ENCODE data around the gene MFNG.
"Not testable (repeated sequence)": the region's sequence is repeated elsewhere in the genome, so short reads cannot be mapped to it uniquely, and the experiment has no call there.

Gene MFNG, protein sequence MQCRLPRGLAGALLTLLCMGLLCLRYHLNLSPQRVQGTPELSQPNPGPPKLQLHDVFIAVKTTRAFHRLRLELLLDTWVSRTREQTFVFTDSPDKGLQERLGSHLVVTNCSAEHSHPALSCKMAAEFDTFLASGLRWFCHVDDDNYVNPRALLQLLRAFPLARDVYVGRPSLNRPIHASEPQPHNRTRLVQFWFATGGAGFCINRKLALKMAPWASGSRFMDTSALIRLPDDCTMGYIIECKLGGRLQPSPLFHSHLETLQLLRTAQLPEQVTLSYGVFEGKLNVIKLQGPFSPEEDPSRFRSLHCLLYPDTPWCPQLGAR

DNA sequence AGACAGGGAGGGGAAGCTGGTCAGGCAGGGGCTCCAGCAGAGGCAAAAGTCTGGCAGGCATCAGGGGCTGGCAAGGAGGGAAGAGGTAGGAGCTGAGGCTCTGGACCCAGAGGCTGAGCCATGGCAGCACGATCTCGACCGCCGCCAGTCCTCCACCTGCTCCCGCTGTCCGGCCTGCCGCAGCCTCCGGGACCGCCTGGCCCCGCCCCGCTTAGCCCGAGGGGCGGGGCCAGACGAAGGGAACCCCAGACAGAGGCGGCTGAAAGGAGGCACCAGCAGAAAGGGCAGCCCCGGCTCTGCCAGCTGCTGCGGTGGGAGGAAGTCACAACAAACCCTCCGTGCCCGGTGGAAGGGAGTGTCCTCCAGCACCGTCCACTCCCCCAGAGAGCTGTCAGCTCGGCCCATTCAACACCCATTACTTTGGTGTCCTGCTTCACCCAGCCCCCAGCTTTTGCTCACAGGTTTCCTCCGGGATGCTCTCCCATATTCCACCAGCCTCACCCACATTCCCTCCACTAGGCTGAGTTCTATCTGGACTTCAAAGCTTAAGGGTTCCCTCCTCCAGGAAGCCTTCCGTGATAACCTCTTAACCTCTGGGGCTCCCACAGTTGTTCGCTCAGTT is at the start of gene MFNG:
Gene MFNG (minus strand): TSS at position 161 of the 622 bp plus-strand sequence. CDS start 207 bp downstream, outside the sequence.
- peak; percentile 83 for DNase-seq

- DNase-seq: no peak
Measured at GRCh38 chr22:37535159-37535558, 49.0 kb upstream of the MFNG start.

- no peak for DNase-seq
Measured at GRCh38 chr22:37534445-37534844, 48.3 kb upstream of the MFNG start.

DNA sequence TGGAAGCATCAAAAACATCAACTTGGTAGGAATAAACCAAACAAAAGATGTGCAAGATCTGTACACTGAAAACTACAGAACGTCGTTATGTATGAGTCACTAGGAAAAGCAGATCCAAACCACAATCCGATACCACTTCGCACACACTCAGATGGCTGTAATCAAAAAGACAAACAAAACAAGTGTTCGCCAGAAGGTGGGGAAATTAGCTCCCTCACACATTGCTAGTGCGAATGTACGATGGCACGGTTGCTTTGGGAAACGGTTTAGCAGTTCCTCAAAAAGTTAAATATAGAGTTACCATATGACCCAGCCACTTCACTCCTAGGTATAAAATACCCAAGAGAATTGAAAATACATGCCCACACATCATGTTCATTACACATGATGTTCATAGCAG is 47.8 kb upstream of the MFNG start:
- DNase-seq: no peak

DNA sequence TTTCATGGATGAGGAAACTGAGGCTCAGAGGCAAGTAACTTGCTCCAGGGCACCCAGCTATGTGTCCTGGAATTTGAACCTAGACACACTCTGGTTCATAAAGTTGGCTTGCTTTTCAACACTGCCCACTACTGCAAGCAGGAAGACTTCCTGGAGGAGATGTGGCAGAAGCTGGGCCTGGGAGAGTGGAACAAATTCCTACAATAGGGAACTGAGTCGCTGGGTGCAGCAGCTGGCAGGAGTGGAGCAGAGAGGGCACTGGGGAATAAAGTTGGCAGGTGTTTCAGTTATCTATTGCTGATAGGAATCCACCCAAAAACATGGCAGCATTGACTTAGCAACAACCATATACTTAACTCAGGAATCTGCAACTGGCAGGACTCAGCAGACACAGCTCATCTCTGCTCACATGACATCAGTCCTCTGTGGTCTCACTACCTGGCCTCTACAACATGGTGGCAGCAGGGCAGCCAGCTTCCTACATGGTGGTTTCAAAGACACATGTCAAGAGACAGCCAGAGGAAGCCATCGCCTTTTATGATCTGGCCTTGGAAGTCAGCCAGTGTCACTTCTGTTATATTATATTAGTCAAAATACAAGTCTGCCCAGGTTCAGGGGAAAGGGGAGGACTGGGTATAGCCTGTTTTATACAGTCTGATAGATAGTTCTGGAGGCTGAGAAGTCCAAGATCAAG is 43.6 kb upstream of the MFNG start:
- DNase-seq: no peak

- not testable (repeated sequence) for DNase-seq
Measured at GRCh38 chr22:37527952-37528351, 41.8 kb upstream of the MFNG start.

DNA sequence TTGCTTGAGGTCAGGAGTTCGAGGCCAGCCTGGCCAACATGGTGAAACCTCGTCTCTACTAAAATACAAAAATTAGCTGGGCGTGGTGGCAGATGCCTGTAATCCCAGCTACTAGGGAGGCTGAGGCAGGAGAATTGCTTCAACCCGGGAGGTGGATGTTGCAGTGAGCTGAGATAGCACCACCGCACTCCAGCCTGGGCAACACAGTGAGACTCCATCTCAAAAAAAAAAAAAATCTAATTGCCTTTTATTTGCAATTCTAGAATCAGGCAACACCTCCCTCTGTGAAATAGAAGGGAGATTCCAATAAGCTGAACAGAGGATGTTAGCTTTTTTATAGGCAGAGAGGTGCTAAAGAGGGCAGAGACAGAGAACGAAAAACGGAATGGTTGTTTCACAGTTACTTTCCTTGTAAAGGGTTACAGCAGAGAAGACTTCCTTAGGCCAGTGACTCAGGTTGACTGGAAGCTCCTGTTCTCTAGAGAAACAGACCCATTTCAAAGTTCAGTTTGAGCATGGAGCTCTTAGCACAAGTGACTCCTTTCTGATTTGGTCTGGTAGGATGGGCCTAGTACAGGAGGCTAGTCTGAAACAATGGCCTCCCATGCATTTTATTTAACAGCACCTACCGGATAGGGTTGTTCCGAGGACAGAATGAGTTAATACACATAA is 41.0 kb upstream of the MFNG start:
- not testable (repeated sequence) for DNase-seq

GRCh38 chr22:37526376-37526775 is 40.2 kb upstream of the MFNG start:
- no peak for DNase-seq

- no peak for DNase-seq
Measured at GRCh38 chr22:37525746-37526350, 39.7 kb upstream of the MFNG start.

GRCh38 chr22:37525073-37525745 is 39.0 kb upstream of the MFNG start:
- peak; percentile 41 for DNase-seq

GRCh38 chr22:37522482-37522881 is 36.3 kb upstream of the MFNG start:
- no peak for DNase-seq

- no peak for DNase-seq
Measured at GRCh38 chr22:37521236-37521739, 35.1 kb upstream of the MFNG start.

GRCh38 chr22:37520776-37521191 is 34.6 kb upstream of the MFNG start:
- DNase-seq: no peak

DNA sequence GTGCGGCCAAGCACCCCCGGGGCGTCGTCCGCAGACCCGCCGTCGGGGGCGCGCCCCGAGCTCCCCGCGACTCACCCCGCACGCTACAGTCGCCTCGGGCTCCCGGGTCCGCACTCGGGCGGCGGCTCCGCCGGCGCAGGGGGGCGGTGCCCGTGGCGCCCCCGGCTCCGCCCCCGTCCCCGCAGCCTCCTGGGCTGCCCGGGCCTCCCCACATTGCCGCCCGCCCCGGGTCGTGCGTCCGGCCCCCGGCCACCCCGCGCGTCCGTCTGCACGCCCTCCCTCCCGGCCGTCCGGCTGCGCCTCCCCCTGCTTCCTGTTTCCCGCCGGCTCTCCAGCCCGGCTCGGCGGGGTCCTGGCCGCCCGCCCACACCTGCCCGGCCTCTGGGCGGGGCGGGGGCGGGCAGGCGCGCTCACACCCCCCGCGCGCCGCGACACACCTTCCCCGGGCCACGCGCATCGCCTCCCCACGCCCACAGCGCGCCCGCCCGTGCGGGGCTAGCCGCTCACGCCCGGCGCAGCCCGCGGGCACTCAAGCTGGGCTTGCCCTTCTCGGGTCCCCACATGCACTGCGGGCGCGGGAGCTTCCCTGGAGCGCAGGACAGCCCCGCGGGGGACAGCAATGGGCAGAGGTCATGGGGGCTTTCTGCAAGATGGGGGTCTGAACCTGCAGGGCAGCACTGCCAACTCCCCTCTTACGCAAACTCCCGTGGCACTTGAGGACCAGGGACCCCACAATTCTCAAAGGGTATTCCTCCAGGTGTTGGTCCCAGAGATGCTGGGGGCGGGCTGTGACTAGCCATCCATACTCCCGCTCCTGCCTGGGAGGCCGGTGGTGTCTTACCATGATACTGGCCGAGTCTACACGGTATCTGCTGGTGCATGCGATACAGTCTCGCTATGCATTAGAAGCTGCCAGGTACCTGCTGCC is 33.3 kb upstream of the MFNG start, which contains the start of gene CARD10:
Gene CARD10 (minus strand): TSS at position 148 of the 928 bp plus-strand sequence. CDS start 215 bp downstream, outside the sequence.
- DNase-seq: no peak

GRCh38 chr22:37518509-37519267 is 32.5 kb upstream of the MFNG start:
- DNase-seq: no peak

DNA sequence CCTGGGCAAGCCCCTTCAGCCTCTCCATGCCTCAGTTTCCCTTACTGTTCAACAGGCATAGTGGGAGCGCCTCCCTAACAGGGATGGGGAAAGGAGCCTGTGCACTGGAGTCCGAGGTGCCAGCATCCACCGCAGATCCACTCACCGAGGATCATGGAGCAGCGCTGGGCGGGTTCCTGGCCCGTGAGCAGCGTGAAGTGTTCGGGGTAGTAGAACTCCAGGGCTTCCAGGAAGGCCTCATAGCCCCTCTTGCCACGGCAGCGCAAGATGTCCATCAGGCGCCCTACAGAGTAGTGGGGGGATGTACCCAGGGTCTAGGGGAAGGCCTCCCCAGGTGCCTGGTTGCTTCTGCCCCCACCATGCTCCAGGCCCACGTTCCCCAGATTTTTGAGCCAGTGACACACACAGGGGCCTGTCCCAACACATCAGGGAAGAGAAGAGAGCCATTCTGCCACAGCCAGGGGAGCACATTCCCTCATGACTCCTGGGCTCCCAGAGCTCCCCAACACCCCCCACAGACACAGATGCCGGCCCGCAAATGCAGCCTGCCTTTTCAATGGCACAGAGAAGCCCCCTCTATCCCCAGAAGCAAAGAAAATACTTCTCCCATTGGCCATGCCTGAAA is 31.8 kb upstream of the MFNG start:
- no peak for DNase-seq

- no peak for DNase-seq
Measured at GRCh38 chr22:37516456-37516855, 30.3 kb upstream of the MFNG start.

DNA sequence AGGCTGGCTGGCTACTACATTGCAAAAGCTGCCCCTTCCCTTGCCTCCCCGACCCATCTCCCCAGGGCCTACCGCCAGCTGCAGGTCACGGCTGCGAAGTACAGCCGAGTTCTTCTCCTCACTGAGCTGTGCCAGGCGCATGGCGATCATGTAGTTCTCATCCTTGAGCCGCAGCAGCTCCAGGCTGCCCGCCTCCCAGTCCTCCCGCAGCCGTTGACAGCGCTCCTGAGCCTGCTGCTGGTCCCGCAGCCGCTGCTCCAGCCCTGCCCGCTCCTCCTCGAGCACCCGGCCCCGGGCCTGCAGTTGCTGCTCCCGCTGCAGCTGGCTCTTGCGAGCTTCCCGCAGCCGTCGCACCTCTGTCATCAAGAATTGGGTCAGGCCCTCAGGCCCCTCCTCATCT is 29.7 kb upstream of the MFNG start:
- DNase-seq: no peak

DNA sequence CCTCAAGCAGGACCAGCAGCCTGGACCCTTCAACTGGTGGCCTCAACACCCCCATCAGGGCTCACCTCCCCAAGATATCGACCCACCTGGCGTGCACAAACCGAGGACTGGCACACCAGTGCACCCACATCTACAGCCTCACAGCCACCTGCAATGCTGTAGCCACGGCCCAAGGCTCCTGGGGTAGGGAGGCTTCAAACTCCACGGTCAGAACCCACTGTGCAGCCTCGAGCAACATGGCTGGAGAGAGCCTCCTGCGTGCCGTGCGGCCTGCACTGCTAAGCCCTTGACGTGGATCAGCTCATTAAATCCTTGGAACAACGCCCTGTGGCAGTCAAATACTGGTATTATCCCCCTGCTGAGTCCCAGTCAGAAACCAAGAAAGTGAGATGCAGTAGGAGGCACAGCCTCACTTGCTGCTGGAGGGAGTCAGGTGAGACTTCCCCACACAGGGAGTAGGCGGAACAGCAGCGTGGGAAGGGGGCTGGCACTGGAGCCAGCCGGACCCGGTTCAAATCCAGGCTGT is 28.4 kb upstream of the MFNG start:
- no peak for DNase-seq
